DND-41 (cell line): Measurements from ENCODE around the gene RASL11A.

ENCODE experiments used
- EZH2 ChIP-seq: IDR thresholded peaks from 3 replicates; pipeline ENCODE4 v1.6.1; 2012; ENCODE audit warnings: borderline replicate concordance, low read depth, mild to moderate bottlenecking, moderate library complexity, low read length, inconsistent platforms; ENCODE audit not compliant: severe bottlenecking
- TF ChIP-seq, protein P1 (sequence below): IDR thresholded peaks from 2 replicates; pipeline ENCODE4 v1.5.1; 2012; ENCODE audit warnings: borderline replicate concordance, low read length, moderate library complexity, mild to moderate bottlenecking; ENCODE audit not compliant: poor library complexity, severe bottlenecking; ENCODE audit errors: extremely low read depth

- TF ChIP-seq EZH2, result no peak
- TF ChIP-seq, protein P1, sequence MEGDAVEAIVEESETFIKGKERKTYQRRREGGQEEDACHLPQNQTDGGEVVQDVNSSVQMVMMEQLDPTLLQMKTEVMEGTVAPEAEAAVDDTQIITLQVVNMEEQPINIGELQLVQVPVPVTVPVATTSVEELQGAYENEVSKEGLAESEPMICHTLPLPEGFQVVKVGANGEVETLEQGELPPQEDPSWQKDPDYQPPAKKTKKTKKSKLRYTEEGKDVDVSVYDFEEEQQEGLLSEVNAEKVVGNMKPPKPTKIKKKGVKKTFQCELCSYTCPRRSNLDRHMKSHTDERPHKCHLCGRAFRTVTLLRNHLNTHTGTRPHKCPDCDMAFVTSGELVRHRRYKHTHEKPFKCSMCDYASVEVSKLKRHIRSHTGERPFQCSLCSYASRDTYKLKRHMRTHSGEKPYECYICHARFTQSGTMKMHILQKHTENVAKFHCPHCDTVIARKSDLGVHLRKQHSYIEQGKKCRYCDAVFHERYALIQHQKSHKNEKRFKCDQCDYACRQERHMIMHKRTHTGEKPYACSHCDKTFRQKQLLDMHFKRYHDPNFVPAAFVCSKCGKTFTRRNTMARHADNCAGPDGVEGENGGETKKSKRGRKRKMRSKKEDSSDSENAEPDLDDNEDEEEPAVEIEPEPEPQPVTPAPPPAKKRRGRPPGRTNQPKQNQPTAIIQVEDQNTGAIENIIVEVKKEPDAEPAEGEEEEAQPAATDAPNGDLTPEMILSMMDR, result no peak
These were observed 28.2 kb downstream of the RASL11A start for GRCh38 chr13:27298849-27299248.
